B cell (primary cell): ENCODE data around the gene ACY1. TPM values are rescaled to one million over a fixed set of nuclear protein-coding genes. Genes with fewer than 3 reads are reported as not detected.

Experiments used
- ATAC-seq: fragments of 200-7000 bp; cut with Tn5 transposase; one replicate; pipeline ENCODE4 v1.10.0; 2021; ENCODE audit warnings: low read depth, mild to moderate bottlenecking, moderate number of reproducible peaks, moderate library complexity
- CTCF ChIA-PET: fragments of 350-600 bp; sonication (Branson Sonifier 250); formaldehyde crosslinking; loops from one replicate; lab custom pipeline; 2021; ENCODE audit warnings: antibody characterized with exemption, inconsistent platforms; lab: Charles Lee
- POLR2A ChIA-PET: fragments of 350-600 bp; sonication (Branson Sonifier 250); formaldehyde crosslinking; loops from one replicate; lab custom pipeline; 2021; ENCODE audit warnings: antibody characterized with exemption; lab: Charles Lee
- DNase-seq: peaks from one replicate; pipeline ENCODE4 v3.0.0; 2013
- H2AFZ ChIP-seq: 2 replicates; pipeline ENCODE4 v1.6.1; 2012; ENCODE audit warnings: mild to moderate bottlenecking, low read depth, low read length; ENCODE audit not compliant: insufficient read depth, poor library complexity, severe bottlenecking
- H3K27ac ChIP-seq, 2 donors: 1 replicate in 1 of 2; 2 replicates in 1 of 2; pipeline ENCODE4 v1.5.1; 2012 to 2013; ENCODE audit warnings: low read length in 2 of 2, mild to moderate bottlenecking in 2 of 2, moderate library complexity in 1 of 2
- H3K27me3 ChIP-seq, 4 experiments: fragments of 200-600 bp in 1 of 4; sonication (generic) in 1 of 4; replicated peaks in 1 of 4; 1 replicate in 2 of 4; 2 replicates in 2 of 4; pipeline versions ENCODE4 v1.6.1 to v1.7.0; 2013 to 2016; ENCODE audit warnings: low read length in 3 of 4, mild to moderate bottlenecking in 2 of 4, mixed read lengths in 1 of 4, moderate library complexity in 1 of 4; ENCODE audit not compliant: insufficient read depth in 4 of 4, control insufficient read depth in 3 of 4; ENCODE audit errors: control extremely low read depth in 1 of 4
- H3K36me3 ChIP-seq, 2 experiments: replicated peaks in 1 of 2; 1 replicate in 1 of 2; 2 replicates in 1 of 2; pipeline versions ENCODE4 v1.6.1 to v1.7.1; 2013; ENCODE audit warnings: low read length in 1 of 2; ENCODE audit not compliant: insufficient read depth in 2 of 2, control insufficient read depth in 1 of 2; ENCODE audit errors: control extremely low read depth in 1 of 2, extremely low read depth in 1 of 2
- H3K4me1 ChIP-seq, 2 donors: fragments of 200-600 bp in 1 of 2; sonication (generic) in 1 of 2; 1 replicate in 1 of 2; 2 replicates in 1 of 2; pipeline versions ENCODE4 v1.5.1 to v1.6.1; 2013 to 2017; ENCODE audit warnings: low read length in 2 of 2; ENCODE audit not compliant: control insufficient read depth in 2 of 2, insufficient read depth in 2 of 2
- H3K4me2 ChIP-seq: replicated peaks from 2 replicates; pipeline ENCODE3; 2012; ENCODE audit warnings: mild to moderate bottlenecking, low read depth, low read length; ENCODE audit not compliant: poor library complexity, severe bottlenecking
- H3K4me3 ChIP-seq, 5 experiments: fragments of 200-600 bp in 1 of 5; sonication (generic) in 1 of 5; 1 replicate in 3 of 5; 2 replicates in 2 of 5; pipeline versions ENCODE4 v1.5.1 to v1.7.0; 2011 to 2016; ENCODE audit warnings: low read length in 4 of 5, mild to moderate bottlenecking in 4 of 5, low read depth in 2 of 5, control low read depth in 1 of 5, moderate library complexity in 1 of 5; ENCODE audit not compliant: insufficient read depth in 1 of 5; ENCODE audit errors: control extremely low read depth in 1 of 5, extremely low read depth in 1 of 5
- H3K79me2 ChIP-seq: fragments of 200-600 bp; sonication (generic); one replicate; pipeline ENCODE4 v1.6.0; 2016; ENCODE audit warnings: low read length; ENCODE audit not compliant: control insufficient read depth, insufficient read depth
- H3K9ac ChIP-seq: fragments of 200-600 bp; sonication (generic); 2 replicates; pipeline ENCODE4 v1.6.1; 2017; ENCODE audit warnings: mild to moderate bottlenecking, low read length, moderate library complexity
- H3K9me3 ChIP-seq, 3 donors: one replicate each; pipeline versions ENCODE4 v1.6.1 to v1.7.1; 2013; ENCODE audit warnings: low read length in 2 of 3; ENCODE audit not compliant: control insufficient read depth in 2 of 3, insufficient read depth in 1 of 3; ENCODE audit errors: control extremely low read depth in 1 of 3
- H4K20me1 ChIP-seq: 2 replicates; pipeline ENCODE4 v1.6.0; 2012; ENCODE audit warnings: mild to moderate bottlenecking, low read length; ENCODE audit not compliant: insufficient read depth, control insufficient read depth, poor library complexity, severe bottlenecking
- H3K27ac Mint-ChIP-seq: one replicate; pipeline ENCODE4 v1.8.0; 2021; ENCODE audit warnings: mixed read lengths
- H3K27me3 Mint-ChIP-seq: one replicate; pipeline ENCODE4 v1.8.0; 2021; ENCODE audit warnings: mixed read lengths
- H3K4me1 Mint-ChIP-seq: one replicate; pipeline ENCODE4 v1.8.0; 2021; ENCODE audit warnings: mixed read lengths
- H3K4me3 Mint-ChIP-seq: one replicate; pipeline ENCODE4 v1.8.0; 2021; ENCODE audit warnings: mixed read lengths
- H3K9me3 Mint-ChIP-seq: one replicate; pipeline ENCODE4 v1.8.0; 2022; ENCODE audit warnings: mixed read lengths; ENCODE audit not compliant: insufficient read depth
- CTCF ChIP-seq: fragments of 200-600 bp; IDR thresholded peaks from one replicate; pipeline ENCODE4 v1.8.0; 2022; ENCODE audit warnings: antibody characterized with exemption, mild to moderate bottlenecking
- EZH2 ChIP-seq: IDR thresholded peaks from 2 replicates; pipeline ENCODE4 v1.6.1; 2012; ENCODE audit warnings: borderline replicate concordance, low read depth, mild to moderate bottlenecking, moderate library complexity, low read length; ENCODE audit not compliant: insufficient read depth, poor library complexity, severe bottlenecking
- WGBS: methylation state at CpG from one replicate; pipeline ENCODE4 v1.1.5; 2013; ENCODE audit warnings: missing lambda C conversion rate; ENCODE audit not compliant: insufficient coverage; 5-methylcytosine and 5-hydroxymethylcytosine counted together
- intact Hi-C: fragments of 100-400 bp; cut with micrococcal nuclease; formaldehyde crosslinking; loops from one replicate; pipeline ENCODE4 v1.10.0; 2022
- polyA plus RNA-seq: library from polyadenylated mRNA; depleted of rRNA; stranded (reverse); fragments of >200 nt; gene quantifications from 2 replicates; pipeline ENCODE4 v1.2.3, GENCODE V29; 2012
- total RNA-seq, 2 donors: library from RNA; stranded (reverse); fragments of 120-200 nt in 1 of 2; gene quantifications; 1 replicate in 1 of 2; 2 replicates in 1 of 2; pipeline versions ENCODE4 v1.2.3 to v1.2.4, GENCODE V29; 2013 to 2022

ACY1 gene
- total and polyA plus RNA-seq, 2 donors (not counting 1 experiment from before 2014, with no cell fraction given), result 14.6 to 26.2 TPM

- Histone ChIP-seq H3K36me3 (peaks cover 0 to 37% of the 10 kb centered on the region in 2 experiments), H2AFZ (peak overlapping the region; percentile 83), H3K4me1 (peaks cover 22 to 26% of the 10 kb centered on the region in 2 donors), H3K9ac (peak overlapping the region; percentile 79), H3K9me3 (no peaks in the 10 kb centered on the region), H3K27me3 (no peaks in the 10 kb centered on the region), H4K20me1 (no peaks in the 10 kb centered on the region), H3K79me2 (peaks cover 21% of the 10 kb centered on the region), H3K4me3 (peak overlapping the region; percentile 36 to 90 (median 88)), H3K4me2 (peak overlapping the region; percentile 96), H3K27ac (peak overlapping the region in 1 of 2 donors; percentile 74)
- Mint-ChIP-seq H3K4me3 (peak overlapping the region; percentile 95), H3K9me3 (no peaks in the 10 kb centered on the region), H3K27me3 (no peaks in the 10 kb centered on the region), H3K4me1 (peaks cover 36% of the 10 kb centered on the region), H3K27ac (peak overlapping the region; percentile 61)
- DNase-seq (peak; percentile 17), ATAC-seq (no peak)
- intact Hi-C loops, result loop anchor here (5.0 kb wide), 2 partner anchors 259 to 554 kb away; partner anchors contain the start of gene MANF
- TF ChIP-seq EZH2 (no peak), CTCF (no peak)
- 40% methylated on average over 10 of the region's 13 CpGs for WGBS
- POLR2A ChIA-PET, result interaction anchor here (0.6 to 2.5 kb wide), 4 partner anchors 29 to 441 kb away, joined by 3 to 13 read pairs (median 8); partner anchors contain the start of genes ABHD14A, ABHD14B and RPL29
- CTCF ChIA-PET, result interaction anchor here (0.7 to 3.4 kb wide), 8 partner anchors 11 to 181 kb away, joined by 3 to 45 read pairs (median 6); partner anchors contain the start of genes ABHD14A, ABHD14B, ACY1 and PCBP4
These were observed 42.5 kb upstream of the ACY1 start for GRCh38 chr3:51940648-51941462.
